HCT116 (cell line): ENCODE data around the gene ABCC1. TPM values are rescaled to one million over a fixed set of nuclear protein-coding genes. Genes with fewer than 3 reads are reported as not detected.
"Not testable (repeated sequence)": the region's sequence is repeated elsewhere in the genome, so short reads cannot be mapped to it uniquely, and the experiment has no call there.

Source experiments
- ATAC-seq: fragments of 200-7000 bp; cut with Tn5 transposase; 2 replicates; pipeline ENCODE4 v1.9.1; 2020; ENCODE audit warnings: mild to moderate bottlenecking, moderate library complexity
- BruUV-seq: library from RNA; stranded (reverse); fragments of 400-500 nt; replicated peaks from 2 replicates; lab custom pipeline; 2021; lab: Mats Ljungman, UMichigan
- CTCF ChIA-PET: fragments of 300-600 bp; sonication (Branson Sonifier 250); formaldehyde crosslinking; loops from one replicate; lab custom pipeline; 2021; ENCODE audit warnings: antibody characterized with exemption; lab: Charles Lee
- POLR2A ChIA-PET: fragments of 300-600, 350-600 bp; sonication (Branson Sonifier 250); formaldehyde crosslinking; loops from one replicate; lab custom pipeline; 2021; ENCODE audit warnings: antibody characterized with exemption; lab: Charles Lee
- RAD21 ChIA-PET, 2 experiments: fragments of 300-600 bp; sonication (Branson Sonifier 250); formaldehyde crosslinking; loops; one replicate each; lab custom pipeline; 2023; ENCODE audit warnings: low total read pairs in 2 of 2; ENCODE audit not compliant: uncharacterized antibody in 2 of 2, unreplicated experiment in 2 of 2, low non-redundant PET in 1 of 2; lab: Charles Lee
- DNase-seq: peaks from one replicate; pipeline ENCODE4 v3.0.0-alpha.2; 2010; ENCODE audit warnings: low read depth, low spot score
- H2AFZ ChIP-seq: fragments of 200-600 bp; shearing (Covaris generic), sonication (generic); 2 replicates; pipeline ENCODE4 v1.6.1; 2017; ENCODE audit warnings: low read depth, mixed run types, mixed read lengths, antibody characterized with exemption, low read length; ENCODE audit not compliant: poor library complexity, severe bottlenecking
- H3K27ac ChIP-seq: 2 replicates; pipeline ENCODE4 v1.5.1; 2012; ENCODE audit warnings: low read depth, low read length
- H3K27me3 ChIP-seq: fragments of 200-600 bp; sonication (generic); 2 replicates; pipeline ENCODE4 v1.6.1; 2016; ENCODE audit warnings: mixed run types, low read length, mixed read lengths; ENCODE audit not compliant: insufficient read depth
- H3K36me3 ChIP-seq, 2 experiments: fragments of 200-500 bp in 1 of 2; fragments of 200-600 bp in 1 of 2; sonication (Bioruptor generic) in 1 of 2; sonication (generic) in 1 of 2; 2 replicates each; pipeline versions ENCODE4 v1.5.1 to v1.6.1; 2014 to 2016; ENCODE audit warnings: low read length in 2 of 2, inconsistent platforms in 1 of 2, mixed read lengths in 1 of 2, mixed run types in 1 of 2; ENCODE audit not compliant: insufficient read depth in 2 of 2, control insufficient read depth in 1 of 2
- H3K4me1 ChIP-seq, 2 experiments: fragments of 200-600 bp in 1 of 2; sonication (generic) in 1 of 2; 2 replicates each; pipeline versions ENCODE4 v1.5.1 to v1.6.1; 2012 to 2017; ENCODE audit warnings: low read length in 2 of 2, inconsistent platforms in 1 of 2, mild to moderate bottlenecking in 1 of 2, mixed read lengths in 1 of 2, mixed run types in 1 of 2, moderate library complexity in 1 of 2; ENCODE audit not compliant: insufficient read depth in 2 of 2, control insufficient read depth in 1 of 2
- H3K4me2 ChIP-seq: fragments of 200-600 bp; sonication (generic); 2 replicates; pipeline ENCODE4 v1.6.1; 2017; ENCODE audit warnings: mixed run types, low read length, mixed read lengths
- H3K4me3 ChIP-seq, 2 experiments: fragments of 200-600 bp in 1 of 2; sonication (generic) in 1 of 2; replicated peaks in 1 of 2; 2 replicates each; pipeline ENCODE4 v1.5.1; 2011 to 2016; ENCODE audit warnings: low read length in 2 of 2, control low read depth in 1 of 2, low read depth in 1 of 2, mild to moderate bottlenecking in 1 of 2, mixed read lengths in 1 of 2, mixed run types in 1 of 2
- H3K79me2 ChIP-seq: fragments of 200-600 bp; sonication (generic); 2 replicates; pipeline ENCODE4 v1.6.1; 2017; ENCODE audit warnings: mild to moderate bottlenecking, mixed run types, low read length, moderate library complexity, mixed read lengths; ENCODE audit not compliant: insufficient read depth
- H3K9ac ChIP-seq: fragments of 200-600 bp; sonication (generic); 2 replicates; pipeline ENCODE4 v1.6.1; 2016; ENCODE audit warnings: low read length, mixed read lengths
- H3K9me2 ChIP-seq: fragments of 200-600 bp; sonication (generic), shearing (Covaris generic); 2 replicates; pipeline ENCODE4 v1.6.1; 2017; ENCODE audit warnings: mixed run types, mild to moderate bottlenecking, moderate library complexity; ENCODE audit not compliant: insufficient read depth
- H3K9me3 ChIP-seq, 2 experiments: fragments of 200-500 bp in 1 of 2; fragments of 200-600 bp in 1 of 2; sonication (Bioruptor generic) in 1 of 2; sonication (generic) in 1 of 2; 2 replicates each; pipeline ENCODE4 v1.6.1; 2014 to 2017; ENCODE audit warnings: low read length in 2 of 2, mixed read lengths in 2 of 2, inconsistent platforms in 1 of 2, low read depth in 1 of 2, mild to moderate bottlenecking in 1 of 2, mixed run types in 1 of 2, moderate library complexity in 1 of 2; ENCODE audit not compliant: control insufficient read depth in 1 of 2, insufficient read depth in 1 of 2
- H4K20me1 ChIP-seq: fragments of 200-600 bp; sonication (generic), shearing (Covaris generic); 2 replicates; pipeline ENCODE4 v1.6.1; 2017; ENCODE audit warnings: mixed run types, mild to moderate bottlenecking, moderate library complexity; ENCODE audit not compliant: insufficient read depth
- CBX3 ChIP-seq: IDR thresholded peaks from 2 replicates; pipeline ENCODE4 v1.6.1; 2012; ENCODE audit warnings: low read depth
- EGR1 ChIP-seq: IDR thresholded peaks from 2 replicates; pipeline ENCODE4 v1.6.1; 2012; ENCODE audit warnings: low read depth
- EZH2 ChIP-seq: fragments of 200-600 bp; sonication (generic); IDR thresholded peaks from 2 replicates; pipeline ENCODE4 v1.6.1; 2017; ENCODE audit warnings: antibody characterized with exemption, mixed run types
- JUND ChIP-seq: IDR thresholded peaks from 2 replicates; pipeline ENCODE4 v1.6.1; 2012
- POLR2AphosphoS5 ChIP-seq: IDR thresholded peaks from 2 replicates; pipeline ENCODE4 v1.6.1; 2011; ENCODE audit warnings: mild to moderate bottlenecking, low read depth, low read length, moderate library complexity
- YY1 ChIP-seq: IDR thresholded peaks from 2 replicates; pipeline ENCODE4 v1.6.1; 2011; ENCODE audit warnings: low read length, low read depth, moderate library complexity, mild to moderate bottlenecking; ENCODE audit not compliant: insufficient replicate concordance; ENCODE audit errors: extremely low read depth
- ZFX ChIP-seq: fragments of 450-650 bp; IDR thresholded peaks from 2 replicates; pipeline ENCODE4 v1.6.1; 2017
- intact Hi-C: fragments of 100-400 bp; cut with micrococcal nuclease; formaldehyde crosslinking; loops from 2 replicates; pipeline ENCODE4 v1.10.0; 2022
- total RNA-seq: library from RNA; stranded (reverse); gene quantifications from one replicate; pipeline ENCODE4 v1.2.1, GENCODE V29; 2021; ENCODE audit not compliant: unreplicated experiment
- TF ChIP-seq, protein P1 (sequence below), 3 experiments: fragments of 200-600 bp in 1 of 3; sonication (generic) in 1 of 3; IDR thresholded peaks in 2 of 3; conservative IDR thresholded peaks in 1 of 3; 2 replicates each; pipeline ENCODE4 v1.5.1; 2012 to 2017; ENCODE audit warnings: low read depth in 2 of 3, low read length in 2 of 3, antibody characterized with exemption in 1 of 3, borderline replicate concordance in 1 of 3, control low read depth in 1 of 3, mild to moderate bottlenecking in 1 of 3, mixed read lengths in 1 of 3, mixed run types in 1 of 3, moderate library complexity in 1 of 3; ENCODE audit not compliant: insufficient read depth in 1 of 3
- TF ChIP-seq, protein P2 (sequence below): IDR thresholded peaks from 2 replicates; pipeline ENCODE4 v1.6.1; 2011; ENCODE audit warnings: mild to moderate bottlenecking, low read length, moderate library complexity; ENCODE audit not compliant: insufficient replicate concordance; ENCODE audit errors: extremely low read depth
- TF ChIP-seq, protein P3 (sequence below): IDR thresholded peaks from 2 replicates; pipeline ENCODE4 v1.6.1; 2012

The ABCC1 gene
- total RNA-seq, 1 experiment from 2014 or later, result 61.9 TPM

DNA sequence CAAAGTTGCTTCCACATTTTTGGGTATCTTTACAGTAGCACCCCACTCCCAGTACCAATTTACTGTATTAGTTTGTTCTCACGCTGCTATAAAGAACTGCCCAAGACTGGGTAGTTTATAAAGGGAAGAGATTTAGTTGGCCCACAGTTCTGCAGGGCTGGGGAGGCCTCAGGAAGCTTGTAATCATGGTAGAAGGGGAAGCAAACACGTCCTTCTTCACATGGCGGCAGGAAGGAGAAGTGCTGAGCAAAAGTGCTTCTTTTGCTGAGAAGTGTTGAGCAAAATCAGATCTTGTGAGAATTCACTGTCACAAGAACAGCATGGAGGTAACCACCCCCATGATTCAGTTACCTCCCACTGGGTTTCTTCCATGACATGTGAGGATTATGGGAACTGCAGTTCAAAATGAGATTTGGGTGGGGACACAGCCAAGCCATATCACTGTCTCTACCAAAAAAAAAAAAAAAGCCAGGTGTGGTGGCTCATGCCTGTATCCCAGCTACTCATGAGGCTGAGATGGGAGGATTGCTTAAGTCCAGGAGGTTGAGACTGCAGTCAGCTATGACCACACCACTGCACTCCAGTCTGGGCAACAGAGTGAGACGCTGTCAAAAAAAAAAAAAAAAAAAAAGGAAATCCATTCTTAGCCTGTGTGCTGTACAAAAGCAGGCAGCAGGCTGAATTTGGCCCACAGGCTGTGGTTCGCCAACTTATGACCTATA lies 32.9 kb downstream of the ABCC1 start:
- H3K79me2 ChIP-seq, result peaks cover 99% of the 10 kb centered on the region
- peaks cover 0 to 40% of the 10 kb centered on the region in 2 experiments; a peak in 1 of 4 replicates for H3K36me3 ChIP-seq
- H3K9me2 ChIP-seq, H3K27ac ChIP-seq, DNase-seq, intact Hi-C loops, H3K27me3 ChIP-seq, H2AFZ ChIP-seq, H4K20me1 ChIP-seq, CTCF ChIA-PET, ATAC-seq, H3K4me2 ChIP-seq, H3K9ac ChIP-seq, RAD21 ChIA-PET, BruUV-seq, POLR2A ChIA-PET, H3K4me3 ChIP-seq: not testable (repeated sequence)
- peaks cover 20 to 35% of the 10 kb centered on the region in 2 experiments; a peak in 2 of 4 replicates for H3K9me3 ChIP-seq
- H3K4me1 ChIP-seq, result peaks cover 3 to 19% of the 10 kb centered on the region in 2 experiments; a peak in 3 of 4 replicates

DNA sequence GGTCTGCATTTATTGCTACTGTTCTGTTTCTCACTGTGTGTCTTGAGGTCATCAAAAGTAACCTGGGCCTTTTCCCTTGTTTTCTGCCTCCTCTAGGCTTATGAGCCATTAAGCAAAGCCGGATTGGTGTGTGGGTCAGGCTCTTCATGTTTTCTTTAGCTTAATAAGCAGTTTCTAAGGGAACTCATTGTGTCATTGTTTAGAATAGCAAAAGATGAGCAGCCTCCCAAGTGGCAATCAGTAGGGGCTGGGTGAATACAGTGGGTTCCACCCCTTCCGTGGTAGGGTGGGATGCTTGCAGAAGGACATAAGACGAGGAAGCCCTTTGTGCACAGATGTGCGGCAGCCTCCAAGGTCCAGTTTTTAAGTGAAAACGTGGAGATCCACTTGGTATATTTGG lies 34.5 kb downstream of the ABCC1 start:
- CTCF ChIA-PET, result no interaction called here
- no peak overlapping the region for H2AFZ ChIP-seq
- POLR2A ChIA-PET, result no interaction called here
- no peaks in the 10 kb centered on the region for H3K27me3 ChIP-seq
- intact Hi-C loops, result no loop called here
- peaks cover 99% of the 10 kb centered on the region for H3K79me2 ChIP-seq
- no peak overlapping the region for H3K27ac ChIP-seq
- no peaks in the 10 kb centered on the region; the same call in 1 of the 2 replicates for H4K20me1 ChIP-seq
- ATAC-seq, result no peak
- peaks cover 15 to 22% of the 10 kb centered on the region in 2 experiments; a peak in 2 of 4 replicates for H3K9me3 ChIP-seq
- peaks cover 18 to 35% of the 10 kb centered on the region in 2 experiments for H3K4me1 ChIP-seq
- no TSS peak for BruUV-seq
- H3K36me3 ChIP-seq, result peaks cover 0 to 26% of the 10 kb centered on the region in 2 experiments; a peak in 1 of 4 replicates
- no peaks in the 10 kb centered on the region for H3K9me2 ChIP-seq
- no peak for DNase-seq
- H3K4me3 ChIP-seq, result no peak overlapping the region
- no peak overlapping the region for H3K4me2 ChIP-seq
- no peak overlapping the region for H3K9ac ChIP-seq
- RAD21 ChIA-PET, result no interaction called here
- TF ChIP-seq CBX3 (no peak), YY1 (no peak), EZH2 (no peak), JUND (no peak), ZFX (no peak), EGR1 (no peak), POLR2AphosphoS5 (no peak)
- TF ChIP-seq, protein P1, sequence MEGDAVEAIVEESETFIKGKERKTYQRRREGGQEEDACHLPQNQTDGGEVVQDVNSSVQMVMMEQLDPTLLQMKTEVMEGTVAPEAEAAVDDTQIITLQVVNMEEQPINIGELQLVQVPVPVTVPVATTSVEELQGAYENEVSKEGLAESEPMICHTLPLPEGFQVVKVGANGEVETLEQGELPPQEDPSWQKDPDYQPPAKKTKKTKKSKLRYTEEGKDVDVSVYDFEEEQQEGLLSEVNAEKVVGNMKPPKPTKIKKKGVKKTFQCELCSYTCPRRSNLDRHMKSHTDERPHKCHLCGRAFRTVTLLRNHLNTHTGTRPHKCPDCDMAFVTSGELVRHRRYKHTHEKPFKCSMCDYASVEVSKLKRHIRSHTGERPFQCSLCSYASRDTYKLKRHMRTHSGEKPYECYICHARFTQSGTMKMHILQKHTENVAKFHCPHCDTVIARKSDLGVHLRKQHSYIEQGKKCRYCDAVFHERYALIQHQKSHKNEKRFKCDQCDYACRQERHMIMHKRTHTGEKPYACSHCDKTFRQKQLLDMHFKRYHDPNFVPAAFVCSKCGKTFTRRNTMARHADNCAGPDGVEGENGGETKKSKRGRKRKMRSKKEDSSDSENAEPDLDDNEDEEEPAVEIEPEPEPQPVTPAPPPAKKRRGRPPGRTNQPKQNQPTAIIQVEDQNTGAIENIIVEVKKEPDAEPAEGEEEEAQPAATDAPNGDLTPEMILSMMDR (IDR thresholded peaks at IDR 0.05 in 2 of 3, conservative IDR thresholded peaks at IDR 0.05 in 1 of 3; ENCODE audit: borderline replicate concordance in 1 of 3, insufficient read depth in 1 of 3, low read depth in 2 of 3, low read length in 2 of 3), result no peak
- TF ChIP-seq, protein P2, sequence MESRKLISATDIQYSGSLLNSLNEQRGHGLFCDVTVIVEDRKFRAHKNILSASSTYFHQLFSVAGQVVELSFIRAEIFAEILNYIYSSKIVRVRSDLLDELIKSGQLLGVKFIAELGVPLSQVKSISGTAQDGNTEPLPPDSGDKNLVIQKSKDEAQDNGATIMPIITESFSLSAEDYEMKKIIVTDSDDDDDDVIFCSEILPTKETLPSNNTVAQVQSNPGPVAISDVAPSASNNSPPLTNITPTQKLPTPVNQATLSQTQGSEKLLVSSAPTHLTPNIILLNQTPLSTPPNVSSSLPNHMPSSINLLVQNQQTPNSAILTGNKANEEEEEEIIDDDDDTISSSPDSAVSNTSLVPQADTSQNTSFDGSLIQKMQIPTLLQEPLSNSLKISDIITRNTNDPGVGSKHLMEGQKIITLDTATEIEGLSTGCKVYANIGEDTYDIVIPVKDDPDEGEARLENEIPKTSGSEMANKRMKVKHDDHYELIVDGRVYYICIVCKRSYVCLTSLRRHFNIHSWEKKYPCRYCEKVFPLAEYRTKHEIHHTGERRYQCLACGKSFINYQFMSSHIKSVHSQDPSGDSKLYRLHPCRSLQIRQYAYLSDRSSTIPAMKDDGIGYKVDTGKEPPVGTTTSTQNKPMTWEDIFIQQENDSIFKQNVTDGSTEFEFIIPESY, result no peak
- TF ChIP-seq, protein P3, sequence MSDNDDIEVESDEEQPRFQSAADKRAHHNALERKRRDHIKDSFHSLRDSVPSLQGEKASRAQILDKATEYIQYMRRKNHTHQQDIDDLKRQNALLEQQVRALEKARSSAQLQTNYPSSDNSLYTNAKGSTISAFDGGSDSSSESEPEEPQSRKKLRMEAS, result no peak
